GDM1 (cell line): ENCODE results near the gene PAGE3.

Experiments
- DNase-seq: peaks from one replicate; lab custom pipeline; 2025; lab: John Stamatoyannopoulos, UW

Gene PAGE3, protein sequence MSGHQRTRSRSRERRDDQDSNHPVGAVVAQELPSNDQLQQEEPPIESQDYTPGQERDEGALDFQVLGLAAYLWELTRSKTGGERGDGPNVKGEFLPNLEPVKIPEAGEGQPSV

DNA sequence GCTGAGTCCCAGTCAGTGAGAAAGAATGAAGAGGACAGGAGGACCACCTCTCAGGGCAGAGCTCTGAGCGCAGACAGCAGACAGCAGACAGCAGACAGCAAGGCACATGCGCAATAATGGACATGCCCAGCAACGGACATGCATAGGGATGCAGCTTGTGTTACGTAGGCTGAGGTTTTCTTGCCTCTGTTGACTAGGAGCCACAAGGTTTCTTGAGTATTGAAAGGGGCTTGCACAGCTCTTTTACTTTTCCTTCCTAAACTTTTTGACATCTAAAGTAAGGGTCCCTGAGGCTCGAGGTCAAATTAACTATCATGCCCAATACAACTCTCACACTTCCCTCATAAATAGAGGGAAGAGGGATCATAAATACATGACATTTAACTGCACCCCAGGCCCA, at the start of gene PAGE3:
Gene PAGE3, minus strand, starts transcription at position 101 of the 400 bp plus-strand sequence. CDS start 1,013 bp downstream, outside the sequence.
- DNase-seq: no peak

DNA sequence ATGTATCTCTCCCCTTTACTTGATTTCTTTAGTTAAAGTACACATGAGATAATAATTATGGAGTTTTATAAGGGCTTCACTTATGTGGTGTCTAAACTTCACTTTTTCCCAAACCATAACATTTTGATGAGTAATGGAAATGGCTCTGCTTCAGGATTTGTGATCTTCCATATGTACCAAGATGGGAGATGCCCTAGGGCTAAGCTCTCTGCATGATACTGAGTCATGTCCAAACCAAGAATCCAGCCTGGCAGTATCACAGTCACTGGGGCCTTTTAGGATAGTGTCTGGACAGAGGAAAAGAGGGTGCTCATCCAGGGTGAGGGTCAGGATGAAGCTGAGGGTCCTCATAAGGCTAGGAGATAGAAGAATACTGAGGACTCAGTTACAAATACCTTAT, 47.9 kb upstream of the PAGE3 start:
- no peak for DNase-seq

DNA sequence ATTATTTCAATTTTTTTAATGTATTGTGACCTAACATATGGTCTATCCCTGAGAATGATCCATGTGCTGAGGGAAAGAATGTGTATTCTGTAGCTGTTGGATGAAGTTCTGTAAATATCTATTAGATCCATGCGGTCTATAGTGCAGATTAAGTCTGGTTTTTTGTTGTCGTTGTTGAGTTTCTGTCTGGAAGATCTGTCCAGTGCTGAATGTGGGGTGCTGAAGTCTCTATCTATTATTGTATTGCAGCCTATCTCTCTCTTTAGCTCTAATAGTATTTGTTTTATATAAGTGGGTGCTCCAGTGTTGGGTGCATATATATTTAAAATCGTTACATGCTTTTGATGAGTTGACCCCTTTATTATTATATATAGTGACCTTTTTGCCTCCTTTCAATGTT, 26.2 kb upstream of the PAGE3 start:
- no peak for DNase-seq

DNA sequence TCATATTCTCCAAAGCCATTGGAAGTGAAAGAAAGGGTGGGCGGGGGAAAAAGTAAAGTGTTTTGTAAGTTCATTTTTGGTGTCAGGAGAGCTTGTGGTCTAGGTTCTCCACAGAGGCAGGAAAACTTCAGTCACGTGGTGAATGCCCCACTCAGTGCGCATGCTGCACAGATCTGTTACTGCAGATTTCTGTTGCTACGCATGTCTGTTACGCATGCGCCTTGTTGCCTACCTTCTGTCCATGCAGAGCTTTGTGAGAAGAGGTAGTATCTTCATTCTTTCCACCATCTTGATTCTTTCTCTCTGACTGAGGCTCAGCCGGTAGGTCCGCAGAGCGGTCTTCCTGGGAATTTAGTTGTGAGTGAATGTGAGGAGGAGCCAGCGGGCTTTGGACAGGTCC, 15.1 kb upstream of the PAGE3 start:
- no peak for DNase-seq

DNA sequence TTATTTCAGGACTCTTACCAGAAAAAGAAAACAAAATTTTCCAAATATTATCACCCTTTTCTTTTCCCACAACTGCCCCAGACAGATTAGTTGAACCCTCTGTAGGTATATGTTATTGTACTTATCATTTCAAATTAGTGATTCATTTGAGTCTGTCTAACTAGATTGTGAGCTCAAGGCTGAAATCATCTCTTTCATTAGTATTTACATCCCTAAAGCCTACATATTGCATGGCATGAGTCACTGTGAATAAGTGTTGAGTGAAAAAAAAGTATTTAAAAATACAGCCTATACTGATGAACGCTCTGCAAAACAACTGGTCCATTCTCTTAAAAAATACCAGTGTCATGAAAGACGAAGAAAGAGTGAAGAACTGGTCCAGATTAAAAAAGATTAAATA, 3.9 kb downstream of the PAGE3 start:
- DNase-seq: no peak

DNA sequence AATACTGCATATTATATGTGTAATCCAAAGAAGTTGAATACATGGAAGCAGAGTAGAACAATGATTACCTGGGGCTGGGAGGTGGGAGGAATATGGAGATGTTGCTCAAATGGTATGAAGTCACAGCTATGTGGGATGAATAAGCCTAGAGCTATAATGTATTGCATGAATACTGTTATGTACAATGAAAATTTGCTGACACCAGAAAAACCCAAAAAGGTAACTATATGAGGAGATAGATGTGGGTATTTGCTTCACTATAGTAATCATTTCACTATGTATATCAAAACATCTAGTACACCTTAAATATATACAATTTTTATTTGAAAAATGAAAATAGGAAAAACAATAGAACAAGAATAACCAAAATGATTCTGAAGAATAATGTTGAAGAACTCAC, 11.2 kb downstream of the PAGE3 start:
- DNase-seq: no peak

DNA sequence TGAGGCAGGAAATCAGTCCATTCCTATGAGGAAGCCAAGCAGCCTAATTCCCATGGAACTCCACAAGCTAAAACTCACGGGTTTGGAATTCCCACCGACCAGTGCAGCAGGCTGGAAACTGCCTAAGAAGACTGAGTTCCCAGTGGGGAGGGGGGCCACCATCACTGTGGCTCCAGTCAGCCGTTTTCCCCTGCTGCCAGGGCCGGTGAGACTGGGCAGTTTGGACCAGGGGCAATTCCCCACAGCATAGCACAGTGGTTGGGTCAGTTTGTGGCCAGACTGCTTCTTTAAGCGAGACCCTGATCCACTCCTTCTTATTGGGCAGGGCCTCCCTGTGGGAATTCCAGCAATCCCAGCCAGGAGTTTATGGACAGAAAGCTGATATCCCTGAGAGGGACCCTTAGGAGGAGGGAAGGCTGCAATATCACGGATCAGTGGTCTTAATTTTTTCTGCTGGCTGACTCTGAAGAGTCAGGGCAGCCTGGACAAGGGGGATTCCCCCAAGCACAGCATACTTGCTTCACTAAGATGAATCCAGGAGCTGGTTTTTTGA, 23.9 kb downstream of the PAGE3 start:
- no peak for DNase-seq

DNA sequence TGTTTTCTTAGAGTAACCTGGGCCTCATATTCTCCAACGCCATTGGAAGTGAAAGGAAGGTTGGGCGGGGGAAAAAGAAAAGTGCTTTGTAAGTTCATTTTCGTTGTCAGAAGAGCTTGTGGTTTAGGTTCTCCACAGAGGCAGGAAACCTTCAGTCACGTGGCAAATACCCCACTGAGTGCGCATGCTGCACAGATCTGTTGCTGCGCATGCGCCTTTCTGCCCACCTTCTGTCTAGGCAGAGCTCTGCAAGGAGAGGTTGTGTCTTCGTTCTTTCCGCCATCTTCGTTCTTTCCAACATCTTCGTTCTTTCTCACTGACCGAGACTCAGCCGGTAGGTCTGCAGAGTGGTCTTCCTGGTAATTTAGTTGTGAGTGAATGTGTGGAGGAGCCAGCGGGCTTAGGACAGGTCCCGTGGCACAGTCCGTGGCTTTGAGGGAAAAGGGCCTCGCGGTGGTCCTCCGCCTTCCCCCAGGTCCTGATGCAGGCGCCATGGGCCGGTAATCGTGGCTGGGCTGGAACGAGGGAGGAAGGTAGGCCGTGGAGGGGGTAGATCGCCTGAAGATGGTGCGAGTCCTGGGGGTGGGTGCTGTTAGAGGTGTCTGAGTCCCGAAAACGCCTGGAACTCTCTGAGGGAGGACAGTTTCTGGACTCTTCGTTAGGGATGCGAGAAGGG, 44.5 kb downstream of the PAGE3 start, which contains the start of gene PAGE5:
Gene PAGE5, plus strand, starts transcription at position 228 of the 676 bp plus-strand sequence. CDS start 1,037 bp downstream, outside the sequence.
- no peak for DNase-seq

DNA sequence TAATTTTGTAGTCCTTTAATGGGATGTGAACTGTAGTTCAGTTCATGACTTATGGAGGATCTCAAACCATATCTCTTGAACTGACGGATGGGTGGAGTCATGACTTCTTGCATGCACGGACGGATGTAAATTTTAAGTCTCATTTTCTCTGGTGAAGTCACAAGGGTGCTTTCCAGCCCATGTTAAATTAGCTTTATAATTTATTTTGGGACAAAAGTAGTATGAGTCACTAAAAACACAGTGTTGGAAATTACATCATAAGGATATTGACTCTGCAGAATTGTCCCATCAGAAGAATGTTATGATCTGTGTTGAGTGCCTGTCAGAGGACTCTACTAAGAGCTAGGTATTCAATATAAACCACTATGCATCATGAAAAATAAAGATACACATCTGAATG, 51.3 kb downstream of the PAGE3 start:
- no peak for DNase-seq

DNA sequence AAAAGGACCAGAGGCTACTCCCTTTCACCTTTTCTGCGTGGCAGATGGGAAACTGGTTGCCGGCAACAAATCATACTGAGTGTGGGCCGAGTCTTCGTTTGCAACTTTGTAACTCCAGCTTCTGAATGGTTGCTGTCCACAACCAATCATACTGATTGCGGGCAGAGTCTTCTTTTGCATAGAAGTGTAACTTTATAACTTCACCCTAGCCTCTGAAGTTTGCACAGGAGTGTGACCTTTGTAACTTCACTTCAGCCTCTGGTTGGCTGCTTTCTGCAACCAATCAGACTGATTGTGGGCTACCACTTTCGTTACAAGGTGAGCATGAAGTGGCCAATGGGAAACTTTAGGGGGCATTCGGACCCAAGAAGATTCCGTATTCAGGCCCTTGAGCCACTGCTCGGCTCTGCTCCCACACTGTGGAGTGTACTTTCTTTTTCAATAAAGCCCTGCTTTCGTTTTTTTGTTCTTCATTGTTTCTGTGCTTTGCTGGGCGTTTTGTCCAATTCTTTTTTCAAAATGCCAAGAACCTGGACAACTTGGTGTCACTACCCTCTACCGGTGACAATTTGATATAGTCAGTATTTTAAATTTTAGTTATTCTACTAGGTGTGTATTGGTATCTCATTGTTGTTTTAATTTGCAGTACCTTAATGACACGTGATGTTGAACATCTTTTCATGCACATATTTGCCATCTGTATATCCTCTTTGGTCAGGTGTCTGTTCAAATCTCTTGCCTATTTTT, 53.6 kb downstream of the PAGE3 start:
- no peak for DNase-seq
